Gastrocnemius medialis (tissue), 4 donors: ENCODE measurements around the gene ZNRF3.

Experiments
- POLR2A ChIP-seq, 2 donors: fragments of 450-650 bp; IDR thresholded peaks; one replicate each; pipeline ENCODE4 v1.6.1; 2017; ENCODE audit warnings: antibody characterized with exemption in 2 of 2, mild to moderate bottlenecking in 2 of 2, moderate library complexity in 2 of 2
- TF ChIP-seq, protein P1 (sequence below), 5 experiments: fragments of 450-650 bp in 3 of 5; fragments of 200-600 bp in 2 of 5; sonication (generic) in 2 of 5; IDR thresholded peaks in 4 of 5; conservative IDR thresholded peaks in 1 of 5; 1 replicate in 4 of 5; 2 replicates in 1 of 5; pipeline ENCODE4 v1.5.1; 2016 to 2019; ENCODE audit warnings: antibody characterized with exemption in 5 of 5, mild to moderate bottlenecking in 3 of 5, moderate library complexity in 3 of 5

DNA sequence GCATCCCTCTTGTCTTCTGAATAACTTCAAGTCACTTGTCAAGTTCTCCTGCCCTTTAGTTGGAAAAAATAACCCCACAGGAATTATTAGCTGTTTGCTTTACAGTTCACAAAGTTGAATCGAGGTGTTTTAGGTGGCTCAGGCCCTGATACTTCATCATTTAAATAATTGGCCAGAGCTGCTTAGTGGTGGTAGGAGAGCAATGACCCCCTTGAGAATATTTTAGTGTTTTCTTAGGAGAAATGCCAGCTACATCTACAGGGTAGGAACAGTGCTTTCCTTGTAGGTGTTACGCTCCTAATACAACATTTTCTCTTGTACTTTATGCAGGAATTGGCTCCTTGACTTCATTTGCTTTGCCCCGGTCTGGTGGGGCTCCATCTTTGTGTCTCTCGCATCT, 105.1 kb downstream of the ZNRF3 start:
- TF ChIP-seq, protein P1, sequence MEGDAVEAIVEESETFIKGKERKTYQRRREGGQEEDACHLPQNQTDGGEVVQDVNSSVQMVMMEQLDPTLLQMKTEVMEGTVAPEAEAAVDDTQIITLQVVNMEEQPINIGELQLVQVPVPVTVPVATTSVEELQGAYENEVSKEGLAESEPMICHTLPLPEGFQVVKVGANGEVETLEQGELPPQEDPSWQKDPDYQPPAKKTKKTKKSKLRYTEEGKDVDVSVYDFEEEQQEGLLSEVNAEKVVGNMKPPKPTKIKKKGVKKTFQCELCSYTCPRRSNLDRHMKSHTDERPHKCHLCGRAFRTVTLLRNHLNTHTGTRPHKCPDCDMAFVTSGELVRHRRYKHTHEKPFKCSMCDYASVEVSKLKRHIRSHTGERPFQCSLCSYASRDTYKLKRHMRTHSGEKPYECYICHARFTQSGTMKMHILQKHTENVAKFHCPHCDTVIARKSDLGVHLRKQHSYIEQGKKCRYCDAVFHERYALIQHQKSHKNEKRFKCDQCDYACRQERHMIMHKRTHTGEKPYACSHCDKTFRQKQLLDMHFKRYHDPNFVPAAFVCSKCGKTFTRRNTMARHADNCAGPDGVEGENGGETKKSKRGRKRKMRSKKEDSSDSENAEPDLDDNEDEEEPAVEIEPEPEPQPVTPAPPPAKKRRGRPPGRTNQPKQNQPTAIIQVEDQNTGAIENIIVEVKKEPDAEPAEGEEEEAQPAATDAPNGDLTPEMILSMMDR (IDR thresholded peaks at IDR 0.05 in 4 of 5, conservative IDR thresholded peaks at IDR 0.05 in 1 of 5): no peak
- no peak for TF ChIP-seq POLR2A (IDR thresholded peaks at IDR 0.05)
